ENCODE results near the gene BIVM. TPM values are rescaled to one million over a fixed set of nuclear protein-coding genes. Genes with fewer than 3 reads are reported as not detected.
A peak's percentile ranks its signal among the peaks of the same experiment; 100 is the strongest.

BIVM gene
- total and polyA plus RNA-seq, 2 of the 4 experiments (the other 2 are of a cell fraction), result 7.2 to 12.2 TPM

DNA sequence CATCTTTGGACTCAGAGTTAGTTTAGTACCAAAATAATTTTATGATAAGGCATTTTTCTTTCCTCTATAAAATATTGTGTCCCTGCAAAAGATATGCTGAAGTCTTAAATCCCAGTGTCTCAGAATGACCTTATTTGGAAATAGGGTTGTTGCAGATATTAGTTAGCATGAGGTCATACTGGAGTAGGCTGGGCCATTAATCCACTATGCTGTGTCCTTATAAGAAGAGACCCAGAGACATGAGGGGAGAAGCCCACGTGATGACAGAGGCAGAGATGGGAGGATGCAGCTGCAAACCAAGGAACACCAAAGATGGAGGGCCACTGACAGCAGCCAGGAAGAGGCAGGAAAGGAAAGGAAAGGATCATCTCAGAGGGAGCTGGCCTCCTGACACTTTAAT is 6.5 kb upstream of the BIVM start:
- intact Hi-C loops (cut with micrococcal nuclease), result no loop called here
- POLR2A ChIA-PET (ENCODE audit: unreplicated experiment), result no interaction called here

More for the DNA sequence above, 6.5 kb upstream of the BIVM start:
- Histone ChIP-seq H3K27me3 (ENCODE audit: control insufficient read depth, insufficient read depth, low read length) (no peaks in the 10 kb centered on the region), H2AK5ac (ENCODE audit: low read depth, low read length) (peak overlapping the region; percentile 43; the same call in 1 of the 2 replicates), H2BK5ac (ENCODE audit: low read depth, low read length, poor library complexity, severe bottlenecking) (no peak overlapping the region), H3K79me1 (ENCODE audit: low read depth in 1 of 2, low read length in 2 of 2) (peaks cover 2% of the 10 kb centered on the region in 2 experiments; a peak in 3 of 4 replicates), H3K14ac (replicated peaks; ENCODE audit: low read depth, low read length) (no peak overlapping the region), H3K9ac (ENCODE audit: low read depth, low read length) (no peak overlapping the region), H3K27ac (ENCODE audit: insufficient read depth, low read length) (no peak overlapping the region), H3K9me3 (ENCODE audit: control insufficient read depth, insufficient read depth, low read length) (no peaks in the 10 kb centered on the region), H3K23ac (ENCODE audit: low read depth, low read length) (no peak overlapping the region), H2AFZ (replicated peaks; ENCODE audit: low read length, poor library complexity) (no peak overlapping the region), H3K4me2 (ENCODE audit: low read depth, low read length) (no peak overlapping the region), H4K8ac (ENCODE audit: low read depth in 2 of 2, low read length in 2 of 2) (peak overlapping the region; percentile 48 to 78; a peak in 2 of 4 replicates), H3K56ac (ENCODE audit: extremely low read depth, insufficient read depth, low read length) (no peak overlapping the region), H3K18ac (ENCODE audit: low read depth, low read length) (no peak overlapping the region), H3K4me1 (ENCODE audit: control insufficient read depth, insufficient read depth, low read length) (no peaks in the 10 kb centered on the region), H2BK120ac (ENCODE audit: low read depth, low read length) (no peak overlapping the region; the same call in 1 of the 2 replicates), H4K20me1 (ENCODE audit: insufficient read depth, low read length) (no peaks in the 10 kb centered on the region), H3K4me3 (ENCODE audit: insufficient read depth, low read depth, low read length) (no peak overlapping the region), H3K4ac (ENCODE audit: low read depth, low read length) (peak overlapping the region; percentile 31; the same call in 1 of the 2 replicates), H4K91ac (ENCODE audit: insufficient read depth, low read depth, low read length) (no peak overlapping the region), H3K9me1 (ENCODE audit: insufficient read depth, low read length) (no peaks in the 10 kb centered on the region), H2AK9ac (replicated peaks; ENCODE audit: low read depth, low read length, poor library complexity) (peak overlapping the region; percentile 19), H2BK15ac (ENCODE audit: low read depth, low read length) (no peak overlapping the region), H2BK20ac (ENCODE audit: low read depth, low read length) (no peak overlapping the region), H4K5ac (ENCODE audit: low read depth, low read length) (no peak overlapping the region), H3K36me3 (ENCODE audit: control insufficient read depth, insufficient read depth, low read length) (peaks cover 13% of the 10 kb centered on the region)
- in situ Hi-C loops (cut with MboI; ENCODE audit: low sequenced_read_pairs) (no loop called here), dilution Hi-C loops (cut with HindIII; ENCODE audit: low sequenced_read_pairs, unreplicated experiment) (no loop called here)
- TF ChIP-seq, protein P1, sequence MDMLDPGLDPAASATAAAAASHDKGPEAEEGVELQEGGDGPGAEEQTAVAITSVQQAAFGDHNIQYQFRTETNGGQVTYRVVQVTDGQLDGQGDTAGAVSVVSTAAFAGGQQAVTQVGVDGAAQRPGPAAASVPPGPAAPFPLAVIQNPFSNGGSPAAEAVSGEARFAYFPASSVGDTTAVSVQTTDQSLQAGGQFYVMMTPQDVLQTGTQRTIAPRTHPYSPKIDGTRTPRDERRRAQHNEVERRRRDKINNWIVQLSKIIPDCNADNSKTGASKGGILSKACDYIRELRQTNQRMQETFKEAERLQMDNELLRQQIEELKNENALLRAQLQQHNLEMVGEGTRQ (IDR thresholded peaks at IDR 0.05; ENCODE audit: low read depth, low read length), result no peak
- TF ChIP-seq, protein P2, sequence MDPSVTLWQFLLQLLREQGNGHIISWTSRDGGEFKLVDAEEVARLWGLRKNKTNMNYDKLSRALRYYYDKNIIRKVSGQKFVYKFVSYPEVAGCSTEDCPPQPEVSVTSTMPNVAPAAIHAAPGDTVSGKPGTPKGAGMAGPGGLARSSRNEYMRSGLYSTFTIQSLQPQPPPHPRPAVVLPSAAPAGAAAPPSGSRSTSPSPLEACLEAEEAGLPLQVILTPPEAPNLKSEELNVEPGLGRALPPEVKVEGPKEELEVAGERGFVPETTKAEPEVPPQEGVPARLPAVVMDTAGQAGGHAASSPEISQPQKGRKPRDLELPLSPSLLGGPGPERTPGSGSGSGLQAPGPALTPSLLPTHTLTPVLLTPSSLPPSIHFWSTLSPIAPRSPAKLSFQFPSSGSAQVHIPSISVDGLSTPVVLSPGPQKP (IDR thresholded peaks at IDR 0.05; ENCODE audit: borderline replicate concordance, low read depth, low read length), result no peak
- no peak for TF ChIP-seq POLR2A (IDR thresholded peaks at IDR 0.05; ENCODE audit: low read depth, low read length)
- TF ChIP-seq RAD21 (IDR thresholded peaks at IDR 0.05; ENCODE audit: low read length), result no peak
- TF ChIP-seq CEBPB (IDR thresholded peaks at IDR 0.05; ENCODE audit: low read depth, low read length), result no peak
- no peak for TF ChIP-seq MXI1 (IDR thresholded peaks at IDR 0.05; ENCODE audit: borderline replicate concordance, low read depth, low read length)
- no peak for TF ChIP-seq BHLHE40 (IDR thresholded peaks at IDR 0.05; ENCODE audit: low read depth, low read length)
- TF ChIP-seq CHD1 (IDR thresholded peaks at IDR 0.05; ENCODE audit: low read depth, low read length), result no peak
- no peak for TF ChIP-seq FOS (IDR thresholded peaks at IDR 0.05; ENCODE audit: low read depth, low read length)
- no peak for TF ChIP-seq SMC3 (IDR thresholded peaks at IDR 0.05; ENCODE audit: low read depth, low read length)
- TF ChIP-seq RFX5 (IDR thresholded peaks at IDR 0.05; ENCODE audit: low read depth, low read length), result no peak
- no peak for TF ChIP-seq MAFK (IDR thresholded peaks at IDR 0.05; ENCODE audit: low read depth, low read length)
- WGBS, 2 experiments (ENCODE audit: extremely low coverage in 2 of 2, insufficient read length in 1 of 2), result 80% methylated on average over 1 of the region's 1 CpG; no CpG with 5 or more reads in 1 of the 2 experiments
- DNase-seq, result peak; percentile 33
- CTCF ChIA-PET, result no interaction called here
- BruUV-seq (replicated peaks), result no TSS peak
- no peak for ATAC-seq (ENCODE audit: low read depth)
